ENCODE results near the gene TMX4. TPM values are rescaled to one million over a fixed set of nuclear protein-coding genes. Genes with fewer than 3 reads are reported as not detected.

TMX4 gene
- total and polyA plus RNA-seq, 4 donors = 15.8 to 56.8 (median 35.6) TPM

GRCh38 chr20:8055096-8055495 lies 35.5 kb upstream of the TMX4 start:
- WGBS, 2 donors = 59 to 66% methylated on average over 3 of the region's 3 CpGs
- Histone ChIP-seq H3K4me1 (ENCODE audit: control insufficient read depth in 1 of 2, insufficient read depth in 2 of 2, low read length in 2 of 2) (no peaks in the 10 kb centered on the region), H3K9me3 (ENCODE audit: control insufficient read depth, low read length) (no peaks in the 10 kb centered on the region), H3K27me3 (ENCODE audit: control insufficient read depth in 1 of 2, insufficient read depth in 2 of 2, low read length in 1 of 2) (no peaks in the 10 kb centered on the region), H3K4me3 (ENCODE audit: low read length in 2 of 2) (no peak overlapping the region), H3K36me3 (ENCODE audit: control insufficient read depth in 1 of 2, insufficient read depth in 2 of 2, low read length in 1 of 2) (no peaks in the 10 kb centered on the region), H3K27ac (ENCODE audit: low read depth in 1 of 2, low read length in 2 of 2) (no peak overlapping the region)
- ATAC-seq (ENCODE audit: low FRiP score) = no peak
- intact Hi-C loops (cut with DNase I) = no loop called here
- no peak for DNase-seq

GRCh38 chr20:8050157-8050837 lies 30.7 kb upstream of the TMX4 start:
- 42 to 51% methylated on average over 10 of the region's 10 CpGs for WGBS, 2 donors
- intact Hi-C loops (cut with DNase I) = no loop called here
- ATAC-seq (ENCODE audit: low FRiP score) = no peak

GRCh38 chr20:8049310-8049709 lies 29.7 kb upstream of the TMX4 start:
- Histone ChIP-seq H3K36me3 (ENCODE audit: control insufficient read depth in 1 of 2, insufficient read depth in 2 of 2, low read length in 1 of 2) (no peaks in the 10 kb centered on the region), H3K9me3 (ENCODE audit: control insufficient read depth, low read length) (peaks cover 1% of the 10 kb centered on the region), H3K27me3 (ENCODE audit: control insufficient read depth in 1 of 2, insufficient read depth in 2 of 2, low read length in 1 of 2) (no peaks in the 10 kb centered on the region), H3K27ac (ENCODE audit: low read depth in 1 of 2, low read length in 2 of 2) (no peak overlapping the region), H3K4me3 (ENCODE audit: low read length in 2 of 2) (no peak overlapping the region), H3K4me1 (ENCODE audit: control insufficient read depth in 1 of 2, insufficient read depth in 2 of 2, low read length in 2 of 2) (no peaks in the 10 kb centered on the region)
- DNase-seq = no peak
- 92 to 93% methylated on average over 3 of the region's 3 CpGs for WGBS, 2 donors
- no peak for ATAC-seq (ENCODE audit: low FRiP score)
- intact Hi-C loops (cut with DNase I) = loop anchor here in 1 of 2 donors (10.0 kb wide), 1 partner anchor 345 kb away; no protein-coding TSS in a partner anchor

More at GRCh38 chr20:8050157-8050837, 30.7 kb upstream of the TMX4 start:
- Histone ChIP-seq H3K4me1 (ENCODE audit: control insufficient read depth in 1 of 2, insufficient read depth in 2 of 2, low read length in 2 of 2) (no peaks in the 10 kb centered on the region), H3K27me3 (ENCODE audit: control insufficient read depth in 1 of 2, insufficient read depth in 2 of 2, low read length in 1 of 2) (no peaks in the 10 kb centered on the region), H3K27ac (ENCODE audit: low read depth in 1 of 2, low read length in 2 of 2) (no peak overlapping the region), H3K9me3 (ENCODE audit: control insufficient read depth, low read length) (peaks cover 1% of the 10 kb centered on the region), H3K4me3 (ENCODE audit: low read length in 2 of 2) (no peak overlapping the region), H3K36me3 (ENCODE audit: control insufficient read depth in 1 of 2, insufficient read depth in 2 of 2, low read length in 1 of 2) (no peaks in the 10 kb centered on the region)
- no peak for DNase-seq

- 86 to 98% methylated on average over 1 of the region's 1 CpG for WGBS, 2 donors
- ATAC-seq (ENCODE audit: low FRiP score) (no peak), DNase-seq (no peak)
- Histone ChIP-seq H3K27ac (ENCODE audit: low read depth in 1 of 2, low read length in 2 of 2) (no peak overlapping the region), H3K4me1 (ENCODE audit: control insufficient read depth in 1 of 2, insufficient read depth in 2 of 2, low read length in 2 of 2) (no peaks in the 10 kb centered on the region), H3K4me3 (ENCODE audit: low read length in 2 of 2) (no peak overlapping the region), H3K36me3 (ENCODE audit: control insufficient read depth in 1 of 2, insufficient read depth in 2 of 2, low read length in 1 of 2) (no peaks in the 10 kb centered on the region), H3K9me3 (ENCODE audit: control insufficient read depth, low read length) (peaks cover 1% of the 10 kb centered on the region), H3K27me3 (ENCODE audit: control insufficient read depth in 1 of 2, insufficient read depth in 2 of 2, low read length in 1 of 2) (no peaks in the 10 kb centered on the region)
- intact Hi-C loops (cut with DNase I) = loop anchor here in 1 of 2 donors (10.0 kb wide), 1 partner anchor 349 kb away; no protein-coding TSS in a partner anchor
Measured at GRCh38 chr20:8045946-8046345, 26.4 kb upstream of the TMX4 start.

- Histone ChIP-seq H3K4me3 (ENCODE audit: low read length in 2 of 2) (no peak overlapping the region), H3K27me3 (ENCODE audit: control insufficient read depth in 1 of 2, insufficient read depth in 2 of 2, low read length in 1 of 2) (no peaks in the 10 kb centered on the region), H3K27ac (ENCODE audit: low read depth in 1 of 2, low read length in 2 of 2) (no peak overlapping the region), H3K9me3 (ENCODE audit: control insufficient read depth, low read length) (no peaks in the 10 kb centered on the region), H3K4me1 (ENCODE audit: control insufficient read depth in 1 of 2, insufficient read depth in 2 of 2, low read length in 2 of 2) (no peaks in the 10 kb centered on the region), H3K36me3 (ENCODE audit: control insufficient read depth in 1 of 2, insufficient read depth in 2 of 2, low read length in 1 of 2) (no peaks in the 10 kb centered on the region)
- ATAC-seq (ENCODE audit: low FRiP score) (peak; percentile 71), DNase-seq (no peak)
- intact Hi-C loops (cut with DNase I) = loop anchor here (5.0 to 10.0 kb wide), 4 partner anchors 344 to 679 kb away; no protein-coding TSS in a partner anchor
- WGBS, 2 donors = 27 to 31% methylated on average over 13 of the region's 13 CpGs
Measured at GRCh38 chr20:8043687-8044282, 24.2 kb upstream of the TMX4 start.

- no peak overlapping the region for H3K4me3 ChIP-seq (ENCODE audit: low read length in 2 of 2)
- intact Hi-C loops (cut with DNase I) = no loop called here
- H3K27me3 ChIP-seq (ENCODE audit: control insufficient read depth in 1 of 2, insufficient read depth in 2 of 2, low read length in 1 of 2) = no peaks in the 10 kb centered on the region
- ATAC-seq (ENCODE audit: low FRiP score) (no peak), DNase-seq (no peak)
- 72 to 83% methylated on average over 2 of the region's 2 CpGs for WGBS, 2 donors
- H3K27ac ChIP-seq (ENCODE audit: low read depth in 1 of 2, low read length in 2 of 2) = no peak overlapping the region
- no peaks in the 10 kb centered on the region for H3K9me3 ChIP-seq (ENCODE audit: control insufficient read depth, low read length)
- H3K4me1 ChIP-seq (ENCODE audit: control insufficient read depth in 1 of 2, insufficient read depth in 2 of 2, low read length in 2 of 2) = no peaks in the 10 kb centered on the region
- H3K36me3 ChIP-seq (ENCODE audit: control insufficient read depth in 1 of 2, insufficient read depth in 2 of 2, low read length in 1 of 2) = no peaks in the 10 kb centered on the region
Measured at GRCh38 chr20:8039042-8039441, 19.5 kb upstream of the TMX4 start.

- no peak overlapping the region for H3K27ac ChIP-seq (ENCODE audit: low read depth in 1 of 2, low read length in 2 of 2)
- DNase-seq (no peak), ATAC-seq (ENCODE audit: low FRiP score) (no peak)
- H3K36me3 ChIP-seq (ENCODE audit: control insufficient read depth in 1 of 2, insufficient read depth in 2 of 2, low read length in 1 of 2) = no peaks in the 10 kb centered on the region
- intact Hi-C loops (cut with DNase I) = no loop called here
- 86 to 92% methylated on average over 2 of the region's 2 CpGs for WGBS, 2 donors
- no peaks in the 10 kb centered on the region for H3K9me3 ChIP-seq (ENCODE audit: control insufficient read depth, low read length)
- no peaks in the 10 kb centered on the region for H3K4me1 ChIP-seq (ENCODE audit: control insufficient read depth in 1 of 2, insufficient read depth in 2 of 2, low read length in 2 of 2)
- no peaks in the 10 kb centered on the region for H3K27me3 ChIP-seq (ENCODE audit: control insufficient read depth in 1 of 2, insufficient read depth in 2 of 2, low read length in 1 of 2)
- H3K4me3 ChIP-seq (ENCODE audit: low read length in 2 of 2) = no peak overlapping the region
Measured at GRCh38 chr20:8036771-8037170, 17.2 kb upstream of the TMX4 start.

- no peaks in the 10 kb centered on the region for H3K9me3 ChIP-seq (ENCODE audit: control insufficient read depth, low read length)
- H3K4me3 ChIP-seq (ENCODE audit: low read length in 2 of 2) = no peak overlapping the region
- no peak overlapping the region for H3K27ac ChIP-seq (ENCODE audit: low read depth in 1 of 2, low read length in 2 of 2)
- no peaks in the 10 kb centered on the region for H3K36me3 ChIP-seq (ENCODE audit: control insufficient read depth in 1 of 2, insufficient read depth in 2 of 2, low read length in 1 of 2)
- ATAC-seq (ENCODE audit: low FRiP score) (no peak), DNase-seq (no peak)
- intact Hi-C loops (cut with DNase I) = no loop called here
- no peaks in the 10 kb centered on the region for H3K27me3 ChIP-seq (ENCODE audit: control insufficient read depth in 1 of 2, insufficient read depth in 2 of 2, low read length in 1 of 2)
- WGBS, 2 donors = 82 to 88% methylated on average over 7 of the region's 7 CpGs
- no peaks in the 10 kb centered on the region for H3K4me1 ChIP-seq (ENCODE audit: control insufficient read depth in 1 of 2, insufficient read depth in 2 of 2, low read length in 2 of 2)
Measured at GRCh38 chr20:8033151-8033841, 13.7 kb upstream of the TMX4 start.
